ENCODE results near the gene CCDC186. TPM values are rescaled to one million over a fixed set of nuclear protein-coding genes. Genes with fewer than 3 reads are reported as not detected.

CCDC186 gene
- total and polyA plus RNA-seq, 2 of the 13 experiments (the other 11 are each of a cell fraction or from before 2014, with no cell fraction given) = 4.2 to 11.8 TPM

GRCh38 chr10:114221235-114221634, 47.2 kb upstream of the CCDC186 start:
- intact Hi-C loops (cut with micrococcal nuclease; ENCODE audit: unreplicated experiment) (no loop called here), in situ Hi-C loops (cut with HindIII; ENCODE audit: extremely low pct_ligation_motif_present, low pct_unique_long_range_greater_than_20kb) (no loop called here)
- H2AFZ ChIP-seq (ENCODE audit: low read length) = no peak overlapping the region
- H3K79me2 ChIP-seq (ENCODE audit: insufficient read depth, low read length) = no peaks in the 10 kb centered on the region
- FAIRE-seq (no peak), ATAC-seq (no peak), DNase-seq (ENCODE audit: low spot score) (no peak)
- H3K27me3 ChIP-seq (ENCODE audit: control insufficient read depth in 1 of 2, insufficient read depth in 2 of 2, low read length in 2 of 2) = peaks cover 0 to 18% of the 10 kb centered on the region in 2 experiments; a peak in 3 of 5 replicates
- no peaks in the 10 kb centered on the region for H3K36me3 ChIP-seq (replicated peaks in 1 of 2; ENCODE audit: control insufficient read depth in 1 of 2, insufficient read depth in 2 of 2, low read length in 2 of 2)
- H3K9me3 ChIP-seq (ENCODE audit: low read length) = no peaks in the 10 kb centered on the region
- H3K27ac ChIP-seq (ENCODE audit: extremely low read length, insufficient read depth, low read length) = no peak overlapping the region
- no peak overlapping the region for H3K4me2 ChIP-seq (ENCODE audit: low read depth, low read length)
- no peak overlapping the region for H3K4me3 ChIP-seq (replicated peaks in 1 of 3; ENCODE audit: insufficient read depth in 1 of 3, low read depth in 2 of 3, low read length in 3 of 3)
- ChIA-PET CTCF (ENCODE audit: low intra/inter-chr PET ratio, low total read pairs) (no interaction called here), POLR2A (no interaction called here)
- no TSS peak for BruUV-seq (replicated peaks)
- no peak overlapping the region for H3K9ac ChIP-seq (ENCODE audit: insufficient read depth, low read depth, low read length)
- 3% methylated on average over 4 of the region's 4 CpGs for WGBS (ENCODE audit: low lambda C conversion rate)
- H3K4me1 ChIP-seq (ENCODE audit: insufficient read depth, low read length) = no peaks in the 10 kb centered on the region
- TF ChIP-seq ZNF703 (CRISPR knock-in tag; IDR thresholded peaks at IDR 0.05; ENCODE audit: borderline replicate concordance) (no peak), ZNF337 (CRISPR knock-in tag; IDR thresholded peaks at IDR 0.05; ENCODE audit: borderline replicate concordance, low read depth) (no peak), ZNF101 (CRISPR knock-in tag; IDR thresholded peaks at IDR 0.05; ENCODE audit: borderline replicate concordance, low read depth) (no peak), RFX1 (IDR thresholded peaks at IDR 0.05) (no peak), GMEB2 (CRISPR knock-in tag; IDR thresholded peaks at IDR 0.05; ENCODE audit: low read depth) (no peak)
- no peaks in the 10 kb centered on the region for H4K20me1 ChIP-seq (ENCODE audit: insufficient read depth, low read length)

GRCh38 chr10:114220281-114220680, 46.3 kb upstream of the CCDC186 start:
- no peak for FAIRE-seq
- BruUV-seq (replicated peaks) = no TSS peak
- DNase-seq (ENCODE audit: low spot score) = no peak
- Histone ChIP-seq H3K79me2 (ENCODE audit: insufficient read depth, low read length) (no peaks in the 10 kb centered on the region), H2AFZ (ENCODE audit: low read length) (no peak overlapping the region), H3K4me3 (replicated peaks in 1 of 3; ENCODE audit: insufficient read depth in 1 of 3, low read depth in 2 of 3, low read length in 3 of 3) (no peak overlapping the region), H3K9me3 (ENCODE audit: low read length) (no peaks in the 10 kb centered on the region), H3K36me3 (replicated peaks in 1 of 2; ENCODE audit: control insufficient read depth in 1 of 2, insufficient read depth in 2 of 2, low read length in 2 of 2) (no peaks in the 10 kb centered on the region), H3K4me1 (ENCODE audit: insufficient read depth, low read length) (no peaks in the 10 kb centered on the region), H3K9ac (ENCODE audit: insufficient read depth, low read depth, low read length) (no peak overlapping the region), H3K27ac (ENCODE audit: extremely low read length, insufficient read depth, low read length) (no peak overlapping the region), H3K4me2 (ENCODE audit: low read depth, low read length) (no peak overlapping the region), H3K27me3 (ENCODE audit: control insufficient read depth in 1 of 2, insufficient read depth in 2 of 2, low read length in 2 of 2) (peaks cover 0 to 15% of the 10 kb centered on the region in 2 experiments; a peak in 3 of 5 replicates), H4K20me1 (ENCODE audit: insufficient read depth, low read length) (no peaks in the 10 kb centered on the region)
- CTCF ChIA-PET (ENCODE audit: low intra/inter-chr PET ratio, low total read pairs) = no interaction called here
- POLR2A ChIA-PET = no interaction called here
- in situ Hi-C loops (cut with HindIII; ENCODE audit: extremely low pct_ligation_motif_present, low pct_unique_long_range_greater_than_20kb) (no loop called here), intact Hi-C loops (cut with micrococcal nuclease; ENCODE audit: unreplicated experiment) (no loop called here)
- no peak for ATAC-seq
- 34% methylated on average over 2 of the region's 2 CpGs for WGBS (ENCODE audit: low lambda C conversion rate)
- no peak for TF ChIP-seq ZNF225 (CRISPR knock-in tag; IDR thresholded peaks at IDR 0.05)
- TF ChIP-seq ZNF780A (CRISPR knock-in tag; IDR thresholded peaks at IDR 0.05) = no peak
- no peak for TF ChIP-seq SP140L (CRISPR knock-in tag; IDR thresholded peaks at IDR 0.05; ENCODE audit: borderline replicate concordance)
- no peak for TF ChIP-seq ZNF709 (CRISPR knock-in tag; IDR thresholded peaks at IDR 0.05)
- no peak for TF ChIP-seq CBX1 (IDR thresholded peaks at IDR 0.05; ENCODE audit: low read depth)
- TF ChIP-seq ZNF772 (CRISPR knock-in tag; IDR thresholded peaks at IDR 0.05) = no peak
- no peak for TF ChIP-seq ZNF547 (CRISPR knock-in tag; IDR thresholded peaks at IDR 0.05)
- TF ChIP-seq ZNF10 (CRISPR knock-in tag; IDR thresholded peaks at IDR 0.05; ENCODE audit: borderline replicate concordance, low read depth) = no peak
- TF ChIP-seq RORA (CRISPR knock-in tag; IDR thresholded peaks at IDR 0.05) = no peak
- no peak for TF ChIP-seq GLMP (CRISPR knock-in tag; IDR thresholded peaks at IDR 0.05; ENCODE audit: borderline replicate concordance)
- no peak for TF ChIP-seq FOSL1 (CRISPR knock-in tag; IDR thresholded peaks at IDR 0.05; ENCODE audit: borderline replicate concordance)
- no peak for TF ChIP-seq HOXA3 (CRISPR knock-in tag; IDR thresholded peaks at IDR 0.05)
- TF ChIP-seq ZNF557 (CRISPR knock-in tag; IDR thresholded peaks at IDR 0.05) = no peak
- no peak for TF ChIP-seq HCFC1 (IDR thresholded peaks at IDR 0.05; ENCODE audit: low read depth, low read length)
- TF ChIP-seq CHD4 (IDR thresholded peaks at IDR 0.05; ENCODE audit: borderline replicate concordance, low read length) = no peak

Data from HepG2 (cell line).